Activated CD8-positive, alpha-beta memory T cell treated with anti-CD3 and anti-CD28 coated beads, Interleukin-2, amount 50 U/mL, for 24 hours (primary cell): ENCODE measurements around the gene CACNA1A.
A peak's percentile ranks its signal among the peaks of the same experiment; 100 is the strongest.
"Not testable (repeated sequence)": the region's sequence is repeated elsewhere in the genome, so short reads cannot be mapped to it uniquely, and the experiment has no call there.

Source experiments
- DNase-seq: peaks from one replicate; pipeline ENCODE4 v3.0.0-alpha.2; 2020; ENCODE audit errors: extremely low read depth

CACNA1A gene

GRCh38 chr19:13281567-13282291, 224.6 kb downstream of the CACNA1A start:
- DNase-seq, result no peak

GRCh38 chr19:13277104-13277809, 229.0 kb downstream of the CACNA1A start:
- DNase-seq, result peak; percentile 29

GRCh38 chr19:13275016-13275722, 231.1 kb downstream of the CACNA1A start:
- no peak for DNase-seq

GRCh38 chr19:13270514-13271105, 235.7 kb downstream of the CACNA1A start:
- DNase-seq, result no peak

GRCh38 chr19:13269348-13269747, 236.9 kb downstream of the CACNA1A start:
- no peak for DNase-seq

- no peak for DNase-seq
Observed at GRCh38 chr19:13267889-13268288, 238.4 kb downstream of the CACNA1A start.

- DNase-seq, result no peak
Observed at GRCh38 chr19:13267131-13267530, 239.1 kb downstream of the CACNA1A start.

- no peak for DNase-seq
Observed at GRCh38 chr19:13262450-13262849, 243.8 kb downstream of the CACNA1A start.

DNA sequence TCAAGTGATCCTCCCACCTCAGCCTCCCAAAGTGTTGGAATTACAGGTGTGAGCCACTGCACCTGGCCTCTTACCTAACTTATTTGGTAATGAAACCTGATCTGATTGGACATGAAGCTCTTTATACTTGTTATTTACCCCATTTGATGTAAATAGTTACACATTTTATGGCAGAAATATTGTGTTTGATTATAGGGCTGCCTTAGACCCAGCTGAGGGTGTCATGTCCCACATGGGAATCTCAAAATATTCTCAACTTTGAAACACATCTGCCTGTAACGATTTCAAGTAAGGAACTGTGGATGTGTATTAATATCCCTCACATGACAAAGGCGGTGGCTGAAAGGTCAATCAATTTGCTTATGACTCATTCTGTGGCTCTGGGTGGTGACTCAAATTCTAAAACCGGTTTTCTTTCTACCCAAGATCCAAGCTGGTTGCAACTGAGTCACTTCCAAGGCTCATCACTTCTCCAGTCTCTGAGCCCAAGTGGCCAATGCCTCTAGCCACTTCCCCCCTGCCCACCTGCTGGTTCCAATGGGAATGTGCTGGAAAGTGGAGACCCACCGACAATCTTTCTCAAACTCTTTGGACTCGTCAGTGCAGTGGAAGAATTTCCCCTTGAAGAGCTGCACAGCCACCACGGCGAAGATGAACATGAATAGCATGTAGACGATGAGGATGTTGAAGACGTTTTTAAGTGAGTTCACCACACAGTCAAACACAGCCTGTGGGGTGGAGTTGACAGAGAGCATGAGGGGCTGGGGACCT, 245.2 kb downstream of the CACNA1A start:
- DNase-seq, result no peak

- DNase-seq, result no peak
Observed at GRCh38 chr19:13256918-13257317, 249.4 kb downstream of the CACNA1A start.

GRCh38 chr19:13256398-13256797, 249.9 kb downstream of the CACNA1A start:
- DNase-seq, result not testable (repeated sequence)

DNA sequence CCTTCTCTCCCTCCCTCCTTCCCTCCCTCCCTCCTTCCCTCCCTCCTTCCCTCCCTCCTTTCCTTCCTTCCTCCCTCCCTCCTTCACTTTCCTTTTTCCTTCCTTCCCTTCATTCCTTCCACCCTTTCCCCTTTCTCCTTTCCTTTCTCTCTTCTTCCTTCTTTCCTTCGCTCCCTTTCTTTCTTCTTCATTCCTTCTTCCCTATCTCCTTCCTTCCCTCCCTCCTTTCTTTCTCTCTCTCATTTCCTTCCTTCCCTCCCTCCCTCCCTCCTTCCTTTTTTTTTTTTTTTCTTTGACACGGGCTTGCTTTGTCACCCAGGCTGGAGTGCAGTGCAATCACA, 250.6 kb downstream of the CACNA1A start:
- DNase-seq, result no peak

DNA sequence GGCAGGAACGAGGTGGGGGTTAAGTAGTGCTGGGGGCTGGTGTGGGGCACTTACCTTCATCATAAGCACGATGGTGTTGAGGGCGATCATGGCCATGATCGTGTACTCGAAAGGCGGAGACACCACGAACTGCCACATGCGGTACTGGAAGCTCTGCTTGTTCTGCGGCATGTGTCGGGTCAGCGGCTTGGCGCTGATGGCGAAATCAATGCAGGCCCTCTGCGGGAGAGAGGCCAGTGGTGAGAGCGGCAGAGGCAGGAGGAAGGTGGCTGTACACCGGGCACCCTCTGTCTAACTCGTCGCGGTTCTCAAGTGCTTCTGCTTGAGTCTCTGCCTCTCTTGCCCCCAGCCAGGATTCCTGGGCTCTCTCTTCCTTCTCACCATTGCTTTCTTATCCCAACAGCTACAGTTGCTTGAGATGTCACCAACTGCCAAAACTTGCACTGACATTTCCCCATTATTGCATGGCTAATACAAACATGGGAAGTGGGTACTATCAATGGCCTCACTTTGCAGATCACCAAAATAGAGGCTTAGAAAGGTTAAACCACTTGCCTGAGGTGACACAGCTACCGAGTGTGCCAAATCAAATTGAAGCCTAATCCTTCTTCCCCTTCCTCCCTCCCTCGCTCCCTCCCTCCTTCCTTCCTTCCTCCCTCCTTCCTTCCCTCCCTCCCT, 251.1 kb downstream of the CACNA1A start:
- no peak for DNase-seq

GRCh38 chr19:13252569-13253335, 253.5 kb downstream of the CACNA1A start:
- no peak for DNase-seq

DNA sequence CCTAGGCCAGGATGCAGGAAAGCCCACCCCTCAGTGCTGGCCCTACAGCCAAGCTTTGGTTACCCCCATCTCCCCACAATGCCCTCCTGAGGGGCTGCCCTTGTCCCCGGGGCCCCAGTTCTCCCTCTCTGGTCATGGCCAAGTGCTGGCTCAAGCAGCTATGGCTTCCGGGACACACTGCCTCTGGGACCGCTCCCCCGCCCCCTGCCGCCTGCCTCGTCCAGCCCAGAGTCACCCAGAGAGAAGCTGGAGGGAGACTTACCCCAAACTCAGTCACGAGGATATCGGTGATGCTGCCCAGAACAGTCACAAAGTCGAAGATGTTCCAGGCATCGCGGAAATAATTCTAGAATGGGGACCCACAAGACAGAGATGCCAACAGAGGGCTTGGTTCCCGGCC, 261.4 kb downstream of the CACNA1A start:
- DNase-seq, result no peak

- peak; percentile 15 for DNase-seq
Observed at GRCh38 chr19:13241231-13242104, 264.8 kb downstream of the CACNA1A start.

- DNase-seq, result no peak
Observed at GRCh38 chr19:13240312-13241022, 265.8 kb downstream of the CACNA1A start.

DNA sequence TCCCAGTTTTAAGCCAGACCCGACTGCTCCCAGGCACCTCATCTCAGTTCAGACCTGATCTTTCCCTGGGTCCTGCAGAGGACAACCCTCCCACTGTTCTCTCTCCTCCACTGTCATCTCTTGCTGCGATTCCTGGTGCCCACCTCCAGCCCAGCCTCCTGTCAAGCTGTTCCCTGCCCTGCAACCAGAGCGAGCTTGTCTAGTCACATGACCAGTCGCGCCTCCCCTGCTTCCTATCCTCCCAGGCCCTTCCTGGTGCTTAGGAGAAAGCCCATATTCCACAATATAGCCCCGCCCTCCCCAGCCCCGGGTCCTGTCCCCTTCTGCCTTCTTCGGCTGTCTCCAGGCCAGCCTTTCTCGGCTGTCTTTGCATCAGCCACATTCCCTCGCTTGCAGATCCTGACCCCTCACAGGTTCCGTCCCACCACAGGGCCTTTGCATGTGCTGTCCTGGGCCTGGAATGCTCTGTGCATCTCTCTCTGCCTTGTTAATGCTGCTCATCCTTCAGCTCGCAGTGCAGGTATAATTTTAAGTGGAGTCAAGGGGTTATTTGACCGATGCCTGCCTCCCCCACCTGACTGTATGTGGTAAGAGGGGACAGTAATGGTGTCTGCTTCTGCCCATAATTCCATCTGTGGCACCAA, 267.3 kb downstream of the CACNA1A start:
- no peak for DNase-seq
